ENCODE data around the gene METRNL. TPM values are rescaled to one million over a fixed set of nuclear protein-coding genes. Genes with fewer than 3 reads are reported as not detected.

The METRNL gene
- total and polyA plus RNA-seq, 4 donors, result 0.67 to 9.0 (median 8.6) TPM

DNA sequence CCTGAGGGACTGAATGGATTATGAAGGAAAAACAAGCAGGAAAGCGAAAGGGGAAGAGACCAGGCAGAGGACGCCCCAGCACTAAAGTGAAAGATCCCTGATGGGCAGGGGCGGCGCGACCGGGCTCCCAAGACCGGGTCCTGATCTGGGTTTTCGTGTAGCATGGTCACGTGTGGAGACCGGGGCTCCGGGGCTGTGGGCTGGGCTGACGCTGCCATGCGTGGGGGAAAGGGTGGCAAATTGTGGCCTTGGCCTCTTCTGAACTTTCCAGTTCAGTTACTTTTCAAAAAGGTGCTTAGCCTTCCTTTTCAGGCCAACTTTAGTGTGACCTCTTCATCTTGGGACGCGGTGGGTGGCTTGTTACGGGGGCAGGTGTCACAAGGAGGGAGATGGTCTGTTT is 57.5 kb downstream of the METRNL start:
- H3K27ac ChIP-seq (ENCODE audit: low read depth in 1 of 2, low read length in 2 of 2), result no peak overlapping the region

More for the DNA sequence above, 57.5 kb downstream of the METRNL start:
- peaks cover 0 to 3% (median 0%) of the 10 kb centered on the region in 4 donors for H3K9me3 ChIP-seq (ENCODE audit: control insufficient read depth in 4 of 4, low read length in 3 of 4)
- WGBS, result 87% methylated on average over 16 of the region's 16 CpGs
- no peak overlapping the region for H3K4me3 ChIP-seq (ENCODE audit: low read depth in 1 of 3, low read length in 3 of 3)
- no peaks in the 10 kb centered on the region for H3K27me3 ChIP-seq (ENCODE audit: control insufficient read depth in 4 of 4, insufficient read depth in 4 of 4, low read length in 3 of 4)
- H3K4me1 ChIP-seq (ENCODE audit: control insufficient read depth in 4 of 4, insufficient read depth in 4 of 4, low read length in 3 of 4), result no peaks in the 10 kb centered on the region
- no peak for DNase-seq (ENCODE audit: low spot score)
- no peaks in the 10 kb centered on the region for H3K36me3 ChIP-seq (ENCODE audit: control insufficient read depth in 4 of 4, insufficient read depth in 3 of 4, low read depth in 1 of 4, low read length in 3 of 4)
- no peak overlapping the region for H3K9ac ChIP-seq (ENCODE audit: low read depth in 1 of 2, low read length in 2 of 2)
- no peak for TF ChIP-seq ATF3 (IDR thresholded peaks at IDR 0.05)
- no peak for TF ChIP-seq TAF1 (conservative IDR thresholded peaks at IDR 0.05)
- TF ChIP-seq SP1 (IDR thresholded peaks at IDR 0.05), result no peak
- no peak for TF ChIP-seq FOXA2 (IDR thresholded peaks at IDR 0.05)
- TF ChIP-seq YY1 (IDR thresholded peaks at IDR 0.05), result no peak
- TF ChIP-seq RXRA (IDR thresholded peaks at IDR 0.05), result no peak
- TF ChIP-seq, protein P1, sequence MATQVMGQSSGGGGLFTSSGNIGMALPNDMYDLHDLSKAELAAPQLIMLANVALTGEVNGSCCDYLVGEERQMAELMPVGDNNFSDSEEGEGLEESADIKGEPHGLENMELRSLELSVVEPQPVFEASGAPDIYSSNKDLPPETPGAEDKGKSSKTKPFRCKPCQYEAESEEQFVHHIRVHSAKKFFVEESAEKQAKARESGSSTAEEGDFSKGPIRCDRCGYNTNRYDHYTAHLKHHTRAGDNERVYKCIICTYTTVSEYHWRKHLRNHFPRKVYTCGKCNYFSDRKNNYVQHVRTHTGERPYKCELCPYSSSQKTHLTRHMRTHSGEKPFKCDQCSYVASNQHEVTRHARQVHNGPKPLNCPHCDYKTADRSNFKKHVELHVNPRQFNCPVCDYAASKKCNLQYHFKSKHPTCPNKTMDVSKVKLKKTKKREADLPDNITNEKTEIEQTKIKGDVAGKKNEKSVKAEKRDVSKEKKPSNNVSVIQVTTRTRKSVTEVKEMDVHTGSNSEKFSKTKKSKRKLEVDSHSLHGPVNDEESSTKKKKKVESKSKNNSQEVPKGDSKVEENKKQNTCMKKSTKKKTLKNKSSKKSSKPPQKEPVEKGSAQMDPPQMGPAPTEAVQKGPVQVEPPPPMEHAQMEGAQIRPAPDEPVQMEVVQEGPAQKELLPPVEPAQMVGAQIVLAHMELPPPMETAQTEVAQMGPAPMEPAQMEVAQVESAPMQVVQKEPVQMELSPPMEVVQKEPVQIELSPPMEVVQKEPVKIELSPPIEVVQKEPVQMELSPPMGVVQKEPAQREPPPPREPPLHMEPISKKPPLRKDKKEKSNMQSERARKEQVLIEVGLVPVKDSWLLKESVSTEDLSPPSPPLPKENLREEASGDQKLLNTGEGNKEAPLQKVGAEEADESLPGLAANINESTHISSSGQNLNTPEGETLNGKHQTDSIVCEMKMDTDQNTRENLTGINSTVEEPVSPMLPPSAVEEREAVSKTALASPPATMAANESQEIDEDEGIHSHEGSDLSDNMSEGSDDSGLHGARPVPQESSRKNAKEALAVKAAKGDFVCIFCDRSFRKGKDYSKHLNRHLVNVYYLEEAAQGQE (IDR thresholded peaks at IDR 0.05), result no peak
- TF ChIP-seq MAX (IDR thresholded peaks at IDR 0.05), result no peak
- TF ChIP-seq JUND (IDR thresholded peaks at IDR 0.05), result no peak
- TF ChIP-seq HNF4G (IDR thresholded peaks at IDR 0.05), result no peak
- TF ChIP-seq FOXA1 (IDR thresholded peaks at IDR 0.05), result no peak
- no peak for TF ChIP-seq NR2F2 (IDR thresholded peaks at IDR 0.05)
- TF ChIP-seq GABPA (IDR thresholded peaks at IDR 0.05 in 1 of 2, conservative IDR thresholded peaks at IDR 0.05 in 1 of 2), result no peak
- TF ChIP-seq EGR1 (IDR thresholded peaks at IDR 0.05; ENCODE audit: low read depth in 2 of 2), result no peak
- TF ChIP-seq RAD21 (IDR thresholded peaks at IDR 0.05), result no peak
- no peak for TF ChIP-seq HNF4A (conservative IDR thresholded peaks at IDR 0.05)
- no peak for TF ChIP-seq ZBTB33 (IDR thresholded peaks at IDR 0.05)
- TF ChIP-seq, protein P2, sequence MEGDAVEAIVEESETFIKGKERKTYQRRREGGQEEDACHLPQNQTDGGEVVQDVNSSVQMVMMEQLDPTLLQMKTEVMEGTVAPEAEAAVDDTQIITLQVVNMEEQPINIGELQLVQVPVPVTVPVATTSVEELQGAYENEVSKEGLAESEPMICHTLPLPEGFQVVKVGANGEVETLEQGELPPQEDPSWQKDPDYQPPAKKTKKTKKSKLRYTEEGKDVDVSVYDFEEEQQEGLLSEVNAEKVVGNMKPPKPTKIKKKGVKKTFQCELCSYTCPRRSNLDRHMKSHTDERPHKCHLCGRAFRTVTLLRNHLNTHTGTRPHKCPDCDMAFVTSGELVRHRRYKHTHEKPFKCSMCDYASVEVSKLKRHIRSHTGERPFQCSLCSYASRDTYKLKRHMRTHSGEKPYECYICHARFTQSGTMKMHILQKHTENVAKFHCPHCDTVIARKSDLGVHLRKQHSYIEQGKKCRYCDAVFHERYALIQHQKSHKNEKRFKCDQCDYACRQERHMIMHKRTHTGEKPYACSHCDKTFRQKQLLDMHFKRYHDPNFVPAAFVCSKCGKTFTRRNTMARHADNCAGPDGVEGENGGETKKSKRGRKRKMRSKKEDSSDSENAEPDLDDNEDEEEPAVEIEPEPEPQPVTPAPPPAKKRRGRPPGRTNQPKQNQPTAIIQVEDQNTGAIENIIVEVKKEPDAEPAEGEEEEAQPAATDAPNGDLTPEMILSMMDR (IDR thresholded peaks at IDR 0.05; ENCODE audit: low read depth, low read length, missing input control), result no peak
